Activated CD8-positive, alpha-beta memory T cell treated with anti-CD3 and anti-CD28 coated beads, Interleukin-2, amount 10 ng/mL, durations not matched to agents 7 days and 5 days (primary cell): ENCODE results near the gene GRID2. TPM values are rescaled to one million over a fixed set of nuclear protein-coding genes. Genes with fewer than 3 reads are reported as not detected.
"Not testable (repeated sequence)": the region's sequence is repeated elsewhere in the genome, so short reads cannot be mapped to it uniquely, and the experiment has no call there.

Source experiments
- ATAC-seq: fragments of 150-1000 bp; cut with Tn5 transposase; one replicate; pipeline ENCODE4 v1.10.0; 2021; ENCODE audit warnings: moderate library complexity
- CTCF ChIA-PET: fragments of 350-600 bp; sonication (Branson Sonifier 250); formaldehyde crosslinking; loops from one replicate; lab custom pipeline; 2021; ENCODE audit warnings: antibody characterized with exemption; lab: Charles Lee
- DNase-seq: peaks from one replicate; pipeline ENCODE4 v3.0.0-alpha.2; 2020
- H3K27ac Mint-ChIP-seq: one replicate; pipeline ENCODE4 v1.8.0; 2021; ENCODE audit warnings: mild to moderate bottlenecking, mixed read lengths
- H3K27me3 Mint-ChIP-seq: one replicate; pipeline ENCODE4 v1.8.0; 2021; ENCODE audit warnings: mixed read lengths
- H3K36me3 Mint-ChIP-seq: one replicate; pipeline ENCODE4 v1.8.0; 2021; ENCODE audit warnings: mild to moderate bottlenecking, mixed read lengths
- H3K4me1 Mint-ChIP-seq: one replicate; pipeline ENCODE4 v1.8.0; 2021; ENCODE audit warnings: mixed read lengths
- H3K4me3 Mint-ChIP-seq: one replicate; pipeline ENCODE4 v1.8.0; 2021; ENCODE audit warnings: mild to moderate bottlenecking, moderate library complexity, mixed read lengths
- H3K9me3 Mint-ChIP-seq: one replicate; pipeline ENCODE4 v1.8.0; 2022; ENCODE audit warnings: low read depth, mixed read lengths
- total RNA-seq, 2 experiments: library from RNA; stranded (reverse); gene quantifications; one replicate each; pipeline ENCODE4 v1.2.3, GENCODE V29; 2021

The GRID2 gene
- total RNA-seq, 2 experiments from 2014 or later, result not detected

- no peaks in the 10 kb centered on the region for H3K4me1 Mint-ChIP-seq
- ATAC-seq (no peak), DNase-seq (no peak)
- no peak overlapping the region for H3K4me3 Mint-ChIP-seq
- peaks cover 2% of the 10 kb centered on the region for H3K9me3 Mint-ChIP-seq
- CTCF ChIA-PET, result no interaction called here
- H3K36me3 Mint-ChIP-seq, result no peaks in the 10 kb centered on the region
- H3K27me3 Mint-ChIP-seq, result no peaks in the 10 kb centered on the region
- no peak overlapping the region for H3K27ac Mint-ChIP-seq
Measured at GRCh38 chr4:92334716-92335350, 31.1 kb downstream of the GRID2 start.

- Mint-ChIP-seq H3K27ac (no peak overlapping the region), H3K36me3 (no peaks in the 10 kb centered on the region), H3K27me3 (no peaks in the 10 kb centered on the region), H3K4me1 (no peaks in the 10 kb centered on the region), H3K9me3 (no peaks in the 10 kb centered on the region), H3K4me3 (no peak overlapping the region)
- no peak for ATAC-seq
- no peak for DNase-seq
- CTCF ChIA-PET, result no interaction called here
Measured at GRCh38 chr4:92339676-92340075, 35.9 kb downstream of the GRID2 start.

GRCh38 chr4:92344216-92344615 lies 40.5 kb downstream of the GRID2 start:
- H3K36me3 Mint-ChIP-seq, result no peaks in the 10 kb centered on the region
- H3K9me3 Mint-ChIP-seq, result no peaks in the 10 kb centered on the region
- H3K4me3 Mint-ChIP-seq, result no peak overlapping the region
- H3K4me1 Mint-ChIP-seq, result no peaks in the 10 kb centered on the region
- no peaks in the 10 kb centered on the region for H3K27me3 Mint-ChIP-seq
- ATAC-seq (no peak), DNase-seq (no peak)
- H3K27ac Mint-ChIP-seq, result no peak overlapping the region
- CTCF ChIA-PET, result no interaction called here

- no peak overlapping the region for H3K4me3 Mint-ChIP-seq
- H3K36me3 Mint-ChIP-seq, result no peaks in the 10 kb centered on the region
- H3K9me3 Mint-ChIP-seq, result no peaks in the 10 kb centered on the region
- DNase-seq (no peak), ATAC-seq (no peak)
- no peaks in the 10 kb centered on the region for H3K4me1 Mint-ChIP-seq
- H3K27me3 Mint-ChIP-seq, result no peaks in the 10 kb centered on the region
- H3K27ac Mint-ChIP-seq, result no peak overlapping the region
- CTCF ChIA-PET, result no interaction called here
Measured at GRCh38 chr4:92346289-92346688, 42.5 kb downstream of the GRID2 start.

GRCh38 chr4:92357966-92358365 lies 54.2 kb downstream of the GRID2 start:
- no peak for ATAC-seq
- Mint-ChIP-seq H3K27ac (no peak overlapping the region), H3K4me1 (no peaks in the 10 kb centered on the region), H3K27me3 (no peaks in the 10 kb centered on the region), H3K9me3 (no peaks in the 10 kb centered on the region), H3K4me3 (no peak overlapping the region), H3K36me3 (no peaks in the 10 kb centered on the region)
- CTCF ChIA-PET, result no interaction called here
- DNase-seq, result no peak

- ATAC-seq, result no peak
- no peaks in the 10 kb centered on the region for H3K36me3 Mint-ChIP-seq
- no peaks in the 10 kb centered on the region for H3K4me1 Mint-ChIP-seq
- no peaks in the 10 kb centered on the region for H3K27me3 Mint-ChIP-seq
- H3K4me3 Mint-ChIP-seq, result no peak overlapping the region
- CTCF ChIA-PET, result no interaction called here
- DNase-seq, result no peak
- no peak overlapping the region for H3K27ac Mint-ChIP-seq
- H3K9me3 Mint-ChIP-seq, result no peaks in the 10 kb centered on the region
Measured at GRCh38 chr4:92359491-92359890, 55.7 kb downstream of the GRID2 start.

GRCh38 chr4:92362028-92362427 lies 58.3 kb downstream of the GRID2 start:
- Mint-ChIP-seq H3K9me3 (peaks cover 2% of the 10 kb centered on the region), H3K36me3 (no peaks in the 10 kb centered on the region), H3K27ac (no peak overlapping the region), H3K27me3 (no peaks in the 10 kb centered on the region), H3K4me1 (no peaks in the 10 kb centered on the region), H3K4me3 (no peak overlapping the region)
- ATAC-seq (no peak), DNase-seq (no peak)
- CTCF ChIA-PET, result no interaction called here

GRCh38 chr4:92368653-92369052 lies 64.9 kb downstream of the GRID2 start:
- H3K4me1 Mint-ChIP-seq, result no peaks in the 10 kb centered on the region
- H3K9me3 Mint-ChIP-seq, result peaks cover 2% of the 10 kb centered on the region
- H3K36me3 Mint-ChIP-seq, result no peaks in the 10 kb centered on the region
- ATAC-seq (no peak), DNase-seq (no peak)
- H3K27me3 Mint-ChIP-seq, result no peaks in the 10 kb centered on the region
- CTCF ChIA-PET, result no interaction called here
- no peak overlapping the region for H3K4me3 Mint-ChIP-seq
- no peak overlapping the region for H3K27ac Mint-ChIP-seq

- H3K4me3 Mint-ChIP-seq, result no peak overlapping the region
- CTCF ChIA-PET, result no interaction called here
- no peaks in the 10 kb centered on the region for H3K36me3 Mint-ChIP-seq
- peaks cover 5% of the 10 kb centered on the region for H3K9me3 Mint-ChIP-seq
- ATAC-seq (no peak), DNase-seq (no peak)
- H3K27ac Mint-ChIP-seq, result no peak overlapping the region
- no peaks in the 10 kb centered on the region for H3K27me3 Mint-ChIP-seq
- no peaks in the 10 kb centered on the region for H3K4me1 Mint-ChIP-seq
Measured at GRCh38 chr4:92381616-92382015, 77.8 kb downstream of the GRID2 start.

GRCh38 chr4:92382128-92382527 lies 78.4 kb downstream of the GRID2 start:
- CTCF ChIA-PET, result no interaction called here
- DNase-seq, result no peak
- Mint-ChIP-seq H3K4me1 (no peaks in the 10 kb centered on the region), H3K9me3 (peaks cover 4% of the 10 kb centered on the region), H3K36me3 (no peaks in the 10 kb centered on the region), H3K4me3 (no peak overlapping the region), H3K27me3 (no peaks in the 10 kb centered on the region), H3K27ac (no peak overlapping the region)
- no peak for ATAC-seq

- DNase-seq (no peak), ATAC-seq (no peak)
- Mint-ChIP-seq H3K27ac (no peak overlapping the region), H3K36me3 (no peaks in the 10 kb centered on the region), H3K27me3 (no peaks in the 10 kb centered on the region), H3K4me3 (no peak overlapping the region), H3K4me1 (no peaks in the 10 kb centered on the region), H3K9me3 (peaks cover under 1% of the 10 kb centered on the region)
- CTCF ChIA-PET, result no interaction called here
Measured at GRCh38 chr4:92387459-92388069, 83.8 kb downstream of the GRID2 start.

- Mint-ChIP-seq H3K27me3 (no peaks in the 10 kb centered on the region), H3K4me3 (no peak overlapping the region), H3K27ac (no peak overlapping the region), H3K9me3 (peaks cover 2% of the 10 kb centered on the region), H3K36me3 (no peaks in the 10 kb centered on the region), H3K4me1 (no peaks in the 10 kb centered on the region)
- ATAC-seq (no peak), DNase-seq (no peak)
- CTCF ChIA-PET, result no interaction called here
Measured at GRCh38 chr4:92399032-92399431, 95.3 kb downstream of the GRID2 start.

- H3K9me3 Mint-ChIP-seq, DNase-seq, H3K4me1 Mint-ChIP-seq, ATAC-seq, CTCF ChIA-PET, H3K4me3 Mint-ChIP-seq, H3K36me3 Mint-ChIP-seq, H3K27ac Mint-ChIP-seq, H3K27me3 Mint-ChIP-seq: not testable (repeated sequence)
Measured at GRCh38 chr4:92403525-92403924, 99.8 kb downstream of the GRID2 start.

GRCh38 chr4:92406488-92406887 lies 102.7 kb downstream of the GRID2 start:
- H3K4me1 Mint-ChIP-seq, result no peaks in the 10 kb centered on the region
- DNase-seq (no peak), ATAC-seq (no peak)
- H3K27ac Mint-ChIP-seq, result no peak overlapping the region
- no peaks in the 10 kb centered on the region for H3K36me3 Mint-ChIP-seq
- H3K9me3 Mint-ChIP-seq, result peaks cover 11% of the 10 kb centered on the region
- CTCF ChIA-PET, result no interaction called here
- H3K4me3 Mint-ChIP-seq, result no peak overlapping the region
- H3K27me3 Mint-ChIP-seq, result no peaks in the 10 kb centered on the region
